ENCODE results near the gene WDTC1. TPM values are rescaled to one million over a fixed set of nuclear protein-coding genes. Genes with fewer than 3 reads are reported as not detected.

Gene WDTC1
- total RNA-seq, 2 donors from 2014 or later: 30.7 to 32.9 TPM

GRCh38 chr1:27336756-27337155 is 102.3 kb downstream of the WDTC1 start:
- peaks cover 35% of the 10 kb centered on the region for H3K4me1 Mint-ChIP-seq
- no peaks in the 10 kb centered on the region for H3K36me3 Mint-ChIP-seq (ENCODE audit: low read depth)
- DNase-seq (no peak), ATAC-seq (no peak)
- H3K27me3 Mint-ChIP-seq: no peaks in the 10 kb centered on the region
- no peak overlapping the region for H3K4me3 Mint-ChIP-seq
- H3K9me3 ChIP-seq (ENCODE audit: control insufficient read depth, low read length, poor library complexity, severe bottlenecking): no peaks in the 10 kb centered on the region
- peak overlapping the region; percentile 75 for H3K27ac Mint-ChIP-seq

DNA sequence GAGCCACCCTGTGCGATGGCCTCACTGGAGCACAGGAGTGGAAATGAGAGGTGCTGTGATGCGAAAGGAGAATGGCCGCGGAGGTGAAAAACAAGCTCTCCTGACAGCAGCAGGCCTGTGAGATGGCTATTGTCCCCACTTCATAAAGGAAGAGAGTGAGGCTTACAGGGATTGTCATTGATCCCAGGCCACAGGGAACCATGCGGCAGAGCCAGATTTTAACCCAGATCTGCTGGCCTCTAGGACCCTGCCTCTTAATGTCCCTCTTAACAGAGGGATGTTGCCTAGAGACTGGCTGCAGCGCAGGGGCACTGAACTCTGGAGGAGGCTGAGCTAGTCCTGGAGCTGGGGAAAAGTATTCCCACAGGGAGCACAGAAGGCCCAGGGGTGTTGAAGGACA is 104.3 kb downstream of the WDTC1 start:
- Mint-ChIP-seq H3K4me3 (peak overlapping the region; percentile 76), H3K36me3 (ENCODE audit: low read depth) (peaks cover 5% of the 10 kb centered on the region), H3K27ac (peak overlapping the region; percentile 98), H3K4me1 (peaks cover 37% of the 10 kb centered on the region), H3K27me3 (no peaks in the 10 kb centered on the region)
- no peaks in the 10 kb centered on the region for H3K9me3 ChIP-seq (ENCODE audit: control insufficient read depth, low read length, poor library complexity, severe bottlenecking)
- no peak for ATAC-seq
- no peak for DNase-seq

DNA sequence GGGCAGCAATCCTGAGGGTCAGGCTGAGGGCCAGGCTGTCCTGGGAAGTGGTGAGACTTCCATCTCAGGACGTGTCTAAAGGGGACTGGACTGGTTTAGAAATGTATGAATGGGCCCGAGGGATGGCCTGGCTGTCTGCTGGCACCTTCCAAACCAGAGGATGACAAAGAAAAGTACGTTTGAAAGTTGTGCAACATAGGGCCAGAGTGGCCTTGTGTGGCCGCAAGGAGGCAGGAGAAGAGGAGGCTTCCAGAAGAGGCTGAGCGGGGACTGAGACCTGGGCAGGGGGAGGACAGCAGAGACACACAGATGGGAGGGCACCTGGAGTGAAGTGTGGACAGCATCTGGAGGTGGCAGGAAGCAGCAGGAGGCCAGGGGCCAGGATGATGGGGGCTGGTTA is 104.8 kb downstream of the WDTC1 start:
- DNase-seq (no peak), ATAC-seq (no peak)
- Mint-ChIP-seq H3K36me3 (ENCODE audit: low read depth) (peaks cover 5% of the 10 kb centered on the region), H3K27ac (peak overlapping the region; percentile 98), H3K4me3 (peak overlapping the region; percentile 76), H3K4me1 (peaks cover 39% of the 10 kb centered on the region), H3K27me3 (no peaks in the 10 kb centered on the region)
- H3K9me3 ChIP-seq (ENCODE audit: control insufficient read depth, low read length, poor library complexity, severe bottlenecking): no peaks in the 10 kb centered on the region

GRCh38 chr1:27341525-27342252 is 107.3 kb downstream of the WDTC1 start, which contains the start of gene SYTL1:
SYTL1 (plus strand) TSS chr1:27342022; CDS start chr1:27345335, 3,313 bp downstream.
- H3K27me3 Mint-ChIP-seq: no peaks in the 10 kb centered on the region
- peaks cover 49% of the 10 kb centered on the region for H3K4me1 Mint-ChIP-seq
- H3K36me3 Mint-ChIP-seq (ENCODE audit: low read depth): peaks cover 9% of the 10 kb centered on the region

GRCh38 chr1:27342391-27342777 is 108.0 kb downstream of the WDTC1 start:
- H3K4me3 Mint-ChIP-seq: peak overlapping the region; percentile 99
- H3K4me1 Mint-ChIP-seq: peaks cover 53% of the 10 kb centered on the region
- ATAC-seq: peak; percentile 48
- H3K27ac Mint-ChIP-seq: peak overlapping the region; percentile 98
- peaks cover 9% of the 10 kb centered on the region for H3K36me3 Mint-ChIP-seq (ENCODE audit: low read depth)
- no peaks in the 10 kb centered on the region for H3K9me3 ChIP-seq (ENCODE audit: control insufficient read depth, low read length, poor library complexity, severe bottlenecking)
- H3K27me3 Mint-ChIP-seq: no peaks in the 10 kb centered on the region
- no peak for DNase-seq

More at GRCh38 chr1:27341525-27342252, 107.3 kb downstream of the WDTC1 start, which contains the start of gene SYTL1:
- no peaks in the 10 kb centered on the region for H3K9me3 ChIP-seq (ENCODE audit: control insufficient read depth, low read length, poor library complexity, severe bottlenecking)
- DNase-seq (peak; percentile 45 to 56 (median 54)), ATAC-seq (peak; percentile 66)
- Mint-ChIP-seq H3K27ac (peak within 1 kb of the TSS; percentile 98), H3K4me3 (peak within 1 kb of the TSS; percentile 99)

GRCh38 chr1:27342778-27343638 is 108.6 kb downstream of the WDTC1 start:
- no peaks in the 10 kb centered on the region for H3K9me3 ChIP-seq (ENCODE audit: control insufficient read depth, low read length, poor library complexity, severe bottlenecking)
- ATAC-seq: peak; percentile 87
- H3K27ac Mint-ChIP-seq: peak overlapping the region; percentile 98
- no peaks in the 10 kb centered on the region for H3K27me3 Mint-ChIP-seq
- peak overlapping the region; percentile 99 for H3K4me3 Mint-ChIP-seq
- DNase-seq: peak; percentile 64 to 76 (median 67)
- peaks cover 10% of the 10 kb centered on the region for H3K36me3 Mint-ChIP-seq (ENCODE audit: low read depth)
- H3K4me1 Mint-ChIP-seq: peaks cover 57% of the 10 kb centered on the region

- Mint-ChIP-seq H3K4me1 (peaks cover 59% of the 10 kb centered on the region), H3K36me3 (ENCODE audit: low read depth) (peaks cover 12% of the 10 kb centered on the region)
- ATAC-seq: peak; percentile 6
These were observed 109.2 kb downstream of the WDTC1 start for GRCh38 chr1:27343639-27344025.

DNA sequence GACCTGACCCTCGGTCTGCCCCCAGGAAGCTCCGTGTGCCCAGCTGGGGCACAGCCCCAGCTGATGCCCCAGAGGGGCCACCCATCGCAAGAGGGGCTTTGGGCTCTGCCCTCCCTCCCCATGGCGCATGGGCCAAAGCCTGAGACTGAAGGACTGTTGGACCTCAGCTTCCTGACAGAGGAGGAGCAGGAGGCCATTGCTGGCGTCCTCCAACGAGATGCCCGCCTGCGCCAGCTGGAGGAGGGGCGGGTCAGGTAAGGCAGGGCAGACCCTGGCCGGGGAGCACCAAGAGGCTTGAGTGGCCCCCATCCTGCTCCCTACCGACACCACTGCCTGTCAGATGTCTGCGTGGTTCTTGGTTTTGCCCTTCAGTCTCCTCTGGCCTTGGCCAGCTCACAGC is 110.8 kb downstream of the WDTC1 start:
- no peak for DNase-seq
- H3K9me3 ChIP-seq (ENCODE audit: control insufficient read depth, low read length, poor library complexity, severe bottlenecking): no peaks in the 10 kb centered on the region
- Mint-ChIP-seq H3K4me3 (peak overlapping the region; percentile 80), H3K27ac (peak overlapping the region; percentile 57), H3K4me1 (peaks cover 49% of the 10 kb centered on the region), H3K27me3 (no peaks in the 10 kb centered on the region), H3K36me3 (ENCODE audit: low read depth) (peaks cover 12% of the 10 kb centered on the region)
- no peak for ATAC-seq

More at GRCh38 chr1:27343639-27344025, 109.2 kb downstream of the WDTC1 start:
- Mint-ChIP-seq H3K27ac (peak overlapping the region; percentile 98), H3K4me3 (peak overlapping the region; percentile 99), H3K27me3 (no peaks in the 10 kb centered on the region)
- no peaks in the 10 kb centered on the region for H3K9me3 ChIP-seq (ENCODE audit: control insufficient read depth, low read length, poor library complexity, severe bottlenecking)
- DNase-seq: no peak

DNA sequence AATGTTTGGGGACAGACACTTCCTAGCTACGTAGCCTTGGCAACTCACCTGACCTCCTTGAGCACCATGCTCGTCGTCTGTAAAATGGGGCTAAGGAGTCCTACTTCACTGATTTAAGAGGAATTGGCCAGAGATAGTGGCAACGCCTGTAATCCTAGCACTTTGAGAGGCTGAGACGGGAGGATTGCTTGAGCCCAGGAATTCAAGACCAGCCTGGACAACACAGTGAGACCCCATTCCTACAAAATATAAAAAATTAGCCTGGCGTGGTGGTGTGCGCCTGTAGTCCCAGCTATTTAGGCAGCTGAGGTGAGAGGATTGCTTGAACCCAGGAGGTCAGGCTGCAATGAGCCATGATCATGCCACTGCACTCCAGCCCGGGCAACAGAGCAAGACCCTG is 111.9 kb downstream of the WDTC1 start:
- DNase-seq (no peak), ATAC-seq (no peak)
- Mint-ChIP-seq H3K27me3 (no peaks in the 10 kb centered on the region), H3K27ac (peak overlapping the region; percentile 57), H3K36me3 (ENCODE audit: low read depth) (peaks cover 12% of the 10 kb centered on the region), H3K4me1 (peaks cover 40% of the 10 kb centered on the region), H3K4me3 (peak overlapping the region; percentile 59)
- no peaks in the 10 kb centered on the region for H3K9me3 ChIP-seq (ENCODE audit: control insufficient read depth, low read length, poor library complexity, severe bottlenecking)

- ATAC-seq (no peak), DNase-seq (no peak)
- Mint-ChIP-seq H3K4me3 (no peak overlapping the region), H3K27me3 (no peaks in the 10 kb centered on the region), H3K27ac (peak overlapping the region; percentile 19), H3K36me3 (ENCODE audit: low read depth) (peaks cover 12% of the 10 kb centered on the region), H3K4me1 (peaks cover 35% of the 10 kb centered on the region)
- H3K9me3 ChIP-seq (ENCODE audit: control insufficient read depth, low read length, poor library complexity, severe bottlenecking): no peaks in the 10 kb centered on the region
These were observed 112.7 kb downstream of the WDTC1 start for GRCh38 chr1:27346991-27347624.

DNA sequence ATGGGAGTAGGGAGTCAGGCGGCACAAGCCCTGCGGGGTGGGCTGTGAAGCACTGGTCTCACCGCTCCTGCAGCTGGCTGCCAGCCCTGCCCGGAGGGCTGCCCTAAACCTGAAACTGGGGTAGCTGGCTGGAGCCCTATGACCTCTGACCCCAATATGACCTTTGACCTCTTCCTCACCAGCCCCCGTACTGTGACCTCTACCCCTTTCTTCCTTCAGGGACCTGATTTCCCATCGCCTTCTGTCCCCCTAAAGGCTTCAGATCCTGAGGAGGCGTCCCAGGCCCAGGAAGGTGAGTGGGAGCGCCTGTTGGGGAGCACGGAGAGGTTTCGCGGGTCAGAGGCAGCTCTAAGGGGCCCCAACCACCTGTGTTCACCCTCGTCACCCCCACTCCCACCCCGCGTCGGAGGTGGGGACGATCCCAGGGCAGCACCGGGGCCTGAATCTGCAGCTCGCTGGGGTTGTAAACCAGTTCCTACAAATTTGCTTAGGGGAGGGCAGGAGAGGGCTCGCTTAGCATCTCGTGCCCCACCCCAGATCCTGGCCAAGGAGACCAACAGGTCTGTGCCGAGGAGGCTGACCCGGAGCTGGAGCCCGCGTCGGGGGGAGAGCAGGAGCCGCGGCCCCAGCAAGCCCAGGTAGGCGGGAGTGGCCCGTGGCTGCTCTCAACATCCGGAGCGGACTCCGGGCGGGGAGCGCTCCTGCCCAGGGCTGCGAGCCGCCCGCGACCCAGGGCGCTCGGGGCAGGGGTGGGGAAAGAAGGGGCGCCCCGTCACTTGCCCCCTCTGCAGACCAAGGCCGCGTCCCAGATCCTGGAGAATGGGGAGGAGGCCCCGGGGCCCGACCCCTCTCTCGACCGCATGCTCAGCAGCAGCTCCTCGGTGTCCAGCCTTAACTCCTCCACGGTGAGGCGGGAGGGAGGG is 114.7 kb downstream of the WDTC1 start:
- ATAC-seq (peak; percentile 90), DNase-seq (peak in 2 of 3 donors; percentile 34 to 42)
- H3K27ac Mint-ChIP-seq: peak overlapping the region; percentile 59
- H3K4me1 Mint-ChIP-seq: peaks cover 25% of the 10 kb centered on the region
- H3K4me3 Mint-ChIP-seq: peak overlapping the region; percentile 84
- H3K36me3 Mint-ChIP-seq (ENCODE audit: low read depth): peaks cover 7% of the 10 kb centered on the region
- H3K27me3 Mint-ChIP-seq: no peaks in the 10 kb centered on the region
- no peaks in the 10 kb centered on the region for H3K9me3 ChIP-seq (ENCODE audit: control insufficient read depth, low read length, poor library complexity, severe bottlenecking)
